Measurements from ENCODE around the gene TRNT1.

The TRNT1 gene

GRCh38 chr3:3179407-3180094 lies 52.8 kb downstream of the TRNT1 start, which contains the start of gene CRBN:
CRBN (minus strand) TSS chr3:3179691; CDS start chr3:3179687, 4 bp downstream.
- peak; percentile 55 for DNase-seq

- no peak for DNase-seq
Measured at GRCh38 chr3:3180456-3180855, 53.7 kb downstream of the TRNT1 start.

GRCh38 chr3:3184876-3185275 lies 58.1 kb downstream of the TRNT1 start:
- DNase-seq: no peak

GRCh38 chr3:3189102-3189727 lies 62.5 kb downstream of the TRNT1 start:
- DNase-seq: no peak

- no peak for DNase-seq
Measured at GRCh38 chr3:3189961-3190360, 63.2 kb downstream of the TRNT1 start.

GRCh38 chr3:3191675-3192285 lies 65.0 kb downstream of the TRNT1 start:
- DNase-seq: no peak

- DNase-seq: no peak
Measured at GRCh38 chr3:3192286-3192675, 65.5 kb downstream of the TRNT1 start.

GRCh38 chr3:3194861-3195260 lies 68.1 kb downstream of the TRNT1 start:
- DNase-seq: no peak

- no peak for DNase-seq
Measured at GRCh38 chr3:3196148-3196861, 69.6 kb downstream of the TRNT1 start.

All from NCI-H446 treated with DMSO at 0.1 percent for 48 hours (cell line).